ENCODE results near the gene VWA8. TPM values are rescaled to one million over a fixed set of nuclear protein-coding genes. Genes with fewer than 3 reads are reported as not detected.

Gene VWA8
- total and polyA plus RNA-seq, 2 of the 8 experiments (the other 6 are each of a cell fraction or from before 2014, with no cell fraction given): 5.9 to 19.6 TPM

DNA sequence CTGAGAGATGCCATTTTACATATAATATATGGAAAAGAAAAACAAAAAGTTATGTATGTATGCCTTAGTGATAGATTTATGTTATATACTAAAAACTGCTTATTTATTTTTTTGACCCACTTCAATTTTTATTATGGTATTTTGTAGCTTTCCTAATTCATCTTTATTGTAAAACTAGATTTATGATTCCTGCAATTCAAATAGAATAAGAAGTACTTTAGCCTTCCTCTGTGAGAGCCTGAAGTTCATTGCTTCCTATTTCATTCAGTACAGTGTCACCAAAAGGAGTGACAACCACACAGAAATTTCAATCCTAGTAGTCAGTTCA, 345.4 kb downstream of the VWA8 start:
- Histone ChIP-seq H2BK20ac (ENCODE audit: low read length) (no peak overlapping the region), H3K14ac (ENCODE audit: insufficient read length) (no peak overlapping the region), H3K18ac (ENCODE audit: extremely low read depth, low read length) (no peak overlapping the region), H4K8ac (ENCODE audit: extremely low read depth, insufficient read depth, low read length) (no peak overlapping the region), H3K4me3 (ENCODE audit: extremely low read depth in 1 of 4, insufficient read depth in 2 of 4, low read depth in 3 of 4, low read length in 4 of 4) (no peak overlapping the region), H4K20me1 (replicated peaks in 1 of 2; ENCODE audit: control insufficient read depth in 1 of 2, insufficient read depth in 2 of 2, low read length in 2 of 2) (no peaks in the 10 kb centered on the region), H3K27ac (ENCODE audit: low read depth, low read length) (no peak overlapping the region), H2AK5ac (ENCODE audit: low read depth, low read length) (no peak overlapping the region), H3K9ac (replicated peaks in 1 of 4; ENCODE audit: extremely low read depth in 1 of 4, low read depth in 3 of 4, low read length in 3 of 4) (no peak overlapping the region), H2BK120ac (replicated peaks; ENCODE audit: low read depth, low read length) (no peak overlapping the region), H3K9me3 (ENCODE audit: insufficient read depth in 2 of 2, low read depth in 1 of 2, low read length in 1 of 2) (no peaks in the 10 kb centered on the region), H2BK5ac (ENCODE audit: low read depth, low read length) (no peak overlapping the region), H4K5ac (ENCODE audit: insufficient read length, low read depth, low read length) (no peak overlapping the region), H3K36me3 (ENCODE audit: control insufficient read depth in 2 of 4, insufficient read depth in 4 of 4, low read length in 3 of 4) (no peaks in the 10 kb centered on the region; a peak in 1 of 8 replicates), H3K4me1 (replicated peaks in 1 of 4; ENCODE audit: control insufficient read depth in 3 of 4, insufficient read depth in 4 of 4, low read length in 3 of 4) (no peaks in the 10 kb centered on the region), H3K79me1 (ENCODE audit: low read depth, low read length) (no peaks in the 10 kb centered on the region), H3K27me3 (replicated peaks in 1 of 4; ENCODE audit: control insufficient read depth in 3 of 4, extremely low read depth in 1 of 4, insufficient read depth in 3 of 4, low read length in 3 of 4) (no peaks in the 10 kb centered on the region), H3K23ac (ENCODE audit: insufficient read length) (no peak overlapping the region), H2AFZ (ENCODE audit: low read length) (no peak overlapping the region), H2BK15ac (ENCODE audit: low read length) (no peak overlapping the region), H2BK12ac (ENCODE audit: low read depth, low read length) (no peak overlapping the region), H3K4ac (replicated peaks; ENCODE audit: insufficient read length, low read depth, low read length) (no peak overlapping the region), H3K79me2 (ENCODE audit: control insufficient read depth in 1 of 2, insufficient read depth in 2 of 2, low read length in 2 of 2) (no peaks in the 10 kb centered on the region), H4K91ac (replicated peaks; ENCODE audit: insufficient read length, low read length) (no peak overlapping the region), H3K4me2 (ENCODE audit: insufficient read depth in 1 of 2, low read depth in 2 of 2, low read length in 2 of 2) (no peak overlapping the region), H3K23me2 (ENCODE audit: low read depth, low read length) (no peaks in the 10 kb centered on the region), H3K56ac (replicated peaks; ENCODE audit: insufficient read length, low read depth, low read length) (no peak overlapping the region)
- ChIA-PET CTCF (ENCODE audit: partially characterized antibody) (interaction anchor here (0.7 to 1.4 kb wide), 5 partner anchors 10 to 1788 kb away, joined by 3 to 5 read pairs (median 4); no protein-coding TSS in a partner anchor), POLR2A (ENCODE audit: partially characterized antibody) (no interaction called here)
- FAIRE-seq (no peak), DNase-seq (ENCODE audit: low read depth in 1 of 2, low spot score in 2 of 2) (no peak)
- TF ChIP-seq RBBP5 (IDR thresholded peaks at IDR 0.05; ENCODE audit: borderline replicate concordance, low read depth, low read length): no peak
- no peak for TF ChIP-seq SIX5 (IDR thresholded peaks at IDR 0.05; ENCODE audit: low read depth, low read length)
- TF ChIP-seq SAP30 (IDR thresholded peaks at IDR 0.05; ENCODE audit: insufficient read depth, insufficient replicate concordance, low read length): no peak
- TF ChIP-seq SIRT6 (IDR thresholded peaks at IDR 0.05; ENCODE audit: low read length): no peak
- no peak for TF ChIP-seq CBX8 (IDR thresholded peaks at IDR 0.05; ENCODE audit: borderline replicate concordance, low read depth, low read length)
- TF ChIP-seq EZH2 (IDR thresholded peaks at IDR 0.05; ENCODE audit: low read depth, low read length, severe bottlenecking): no peak
- no peak for TF ChIP-seq SP2 (IDR thresholded peaks at IDR 0.05; ENCODE audit: low read length)
- TF ChIP-seq HDAC6 (IDR thresholded peaks at IDR 0.05; ENCODE audit: low read depth, low read length): no peak
- no peak for TF ChIP-seq TCF12 (IDR thresholded peaks at IDR 0.05; ENCODE audit: low read depth, low read length)
- TF ChIP-seq TEAD4 (IDR thresholded peaks at IDR 0.05; ENCODE audit: low read depth, low read length): no peak
- TF ChIP-seq EGR1 (IDR thresholded peaks at IDR 0.05; ENCODE audit: borderline replicate concordance, low read depth, low read length): no peak
- no peak for TF ChIP-seq RAD21 (IDR thresholded peaks at IDR 0.05 in 1 of 2, conservative IDR thresholded peaks at IDR 0.05 in 1 of 2; ENCODE audit: low read depth in 2 of 2, low read length in 2 of 2)
- TF ChIP-seq POLR2AphosphoS5 (IDR thresholded peaks at IDR 0.05; ENCODE audit: low read depth, low read length): no peak
- no peak for TF ChIP-seq CEBPB (IDR thresholded peaks at IDR 0.05; ENCODE audit: low read depth, low read length)
- no peak for TF ChIP-seq TAF1 (IDR thresholded peaks at IDR 0.05; ENCODE audit: low read depth, low read length)
- TF ChIP-seq, protein P1, sequence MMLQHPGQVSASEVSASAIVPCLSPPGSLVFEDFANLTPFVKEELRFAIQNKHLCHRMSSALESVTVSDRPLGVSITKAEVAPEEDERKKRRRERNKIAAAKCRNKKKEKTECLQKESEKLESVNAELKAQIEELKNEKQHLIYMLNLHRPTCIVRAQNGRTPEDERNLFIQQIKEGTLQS (IDR thresholded peaks at IDR 0.05; ENCODE audit: insufficient read depth, low read depth, low read length): no peak
- TF ChIP-seq CREB1 (IDR thresholded peaks at IDR 0.05): no peak
